ENCODE results near the gene DLGAP1. TPM values are rescaled to one million over a fixed set of nuclear protein-coding genes. Genes with fewer than 3 reads are reported as not detected.

Gene DLGAP1
- total and polyA plus RNA-seq, 2 experiments from 2014 or later, result 3.1 to 6.5 TPM

GRCh38 chr18:3689091-3689490 is 766.0 kb downstream of the DLGAP1 start:
- H3K27ac ChIP-seq, result peak overlapping the region; percentile 52
- no peak overlapping the region for H2AFZ ChIP-seq
- H3K9me2 ChIP-seq (replicated peaks; ENCODE audit: insufficient read depth), result no peaks in the 10 kb centered on the region
- TF ChIP-seq EZH2phosphoT487 (IDR thresholded peaks at IDR 0.05; ENCODE audit: low read depth, severe bottlenecking, unreplicated experiment) (no peak), CTCF (IDR thresholded peaks at IDR 0.05; ENCODE audit: poor library complexity) (no peak), EZH2 (IDR thresholded peaks at IDR 0.05; ENCODE audit: borderline replicate concordance) (no peak)
- DNase-seq (ENCODE audit: low spot score), result no peak
- no peak overlapping the region for H3K4me2 ChIP-seq
- WGBS (ENCODE audit: low lambda C conversion rate, missing lambda C conversion rate), result 29% methylated on average over 3 of the region's 3 CpGs
- peaks cover 10% of the 10 kb centered on the region for H3K4me1 ChIP-seq (ENCODE audit: insufficient read depth)
- no peaks in the 10 kb centered on the region for H3K79me2 ChIP-seq
- no peaks in the 10 kb centered on the region for H3K36me3 ChIP-seq (replicated peaks; ENCODE audit: insufficient read depth, low read depth)
- no peak overlapping the region for H3K4me3 ChIP-seq
- no peaks in the 10 kb centered on the region for H3K9me3 ChIP-seq (ENCODE audit: low read depth)
- no peaks in the 10 kb centered on the region for H3K27me3 ChIP-seq
- H4K20me1 ChIP-seq (ENCODE audit: insufficient read depth, poor library complexity, severe bottlenecking), result no peaks in the 10 kb centered on the region

GRCh38 chr18:3688690-3689089 is 766.4 kb downstream of the DLGAP1 start:
- peak; percentile 69 for DNase-seq (ENCODE audit: low spot score)
- peak overlapping the region; percentile 52 for H3K27ac ChIP-seq
- no peaks in the 10 kb centered on the region for H3K9me2 ChIP-seq (replicated peaks; ENCODE audit: insufficient read depth)
- peaks cover 10% of the 10 kb centered on the region for H3K4me1 ChIP-seq (ENCODE audit: insufficient read depth)
- TF ChIP-seq EZH2 (IDR thresholded peaks at IDR 0.05; ENCODE audit: borderline replicate concordance) (no peak), CTCF (IDR thresholded peaks at IDR 0.05; ENCODE audit: poor library complexity) (no peak), EZH2phosphoT487 (IDR thresholded peaks at IDR 0.05; ENCODE audit: low read depth, severe bottlenecking, unreplicated experiment) (no peak)
- H2AFZ ChIP-seq, result no peak overlapping the region
- WGBS (ENCODE audit: low lambda C conversion rate, missing lambda C conversion rate), result 13% methylated on average over 5 of the region's 5 CpGs
- H3K4me2 ChIP-seq, result no peak overlapping the region
- H3K36me3 ChIP-seq (replicated peaks; ENCODE audit: insufficient read depth, low read depth), result no peaks in the 10 kb centered on the region
- no peak overlapping the region for H3K4me3 ChIP-seq
- H3K27me3 ChIP-seq, result no peaks in the 10 kb centered on the region
- H4K20me1 ChIP-seq (ENCODE audit: insufficient read depth, poor library complexity, severe bottlenecking), result no peaks in the 10 kb centered on the region
- H3K79me2 ChIP-seq, result no peaks in the 10 kb centered on the region
- no peaks in the 10 kb centered on the region for H3K9me3 ChIP-seq (ENCODE audit: low read depth)

- H4K20me1 ChIP-seq (ENCODE audit: insufficient read depth, poor library complexity, severe bottlenecking), result no peaks in the 10 kb centered on the region
- H3K4me3 ChIP-seq, result no peak overlapping the region
- H3K79me2 ChIP-seq, result no peaks in the 10 kb centered on the region
- H3K36me3 ChIP-seq (replicated peaks; ENCODE audit: insufficient read depth, low read depth), result no peaks in the 10 kb centered on the region
- DNase-seq (ENCODE audit: low spot score), result no peak
- 81% methylated on average over 3 of the region's 3 CpGs for WGBS (ENCODE audit: low lambda C conversion rate, missing lambda C conversion rate)
- H2AFZ ChIP-seq, result no peak overlapping the region
- H3K9me3 ChIP-seq (ENCODE audit: low read depth), result no peaks in the 10 kb centered on the region
- TF ChIP-seq EZH2 (IDR thresholded peaks at IDR 0.05; ENCODE audit: borderline replicate concordance), result no peak
- TF ChIP-seq CTCF (IDR thresholded peaks at IDR 0.05; ENCODE audit: poor library complexity), result no peak
- TF ChIP-seq EZH2phosphoT487 (IDR thresholded peaks at IDR 0.05; ENCODE audit: low read depth, severe bottlenecking, unreplicated experiment), result no peak
- H3K27me3 ChIP-seq, result no peaks in the 10 kb centered on the region
- no peak overlapping the region for H3K27ac ChIP-seq
- H3K4me2 ChIP-seq, result no peak overlapping the region
- H3K9me2 ChIP-seq (replicated peaks; ENCODE audit: insufficient read depth), result no peaks in the 10 kb centered on the region
- H3K4me1 ChIP-seq (ENCODE audit: insufficient read depth), result no peaks in the 10 kb centered on the region
Observed at GRCh38 chr18:3683483-3683882, 771.6 kb downstream of the DLGAP1 start.

- TF ChIP-seq CTCF (IDR thresholded peaks at IDR 0.05; ENCODE audit: poor library complexity), result no peak
- TF ChIP-seq EZH2 (IDR thresholded peaks at IDR 0.05; ENCODE audit: borderline replicate concordance), result no peak
- no peak for TF ChIP-seq EZH2phosphoT487 (IDR thresholded peaks at IDR 0.05; ENCODE audit: low read depth, severe bottlenecking, unreplicated experiment)
- no peaks in the 10 kb centered on the region for H3K4me1 ChIP-seq (ENCODE audit: insufficient read depth)
- H3K27me3 ChIP-seq, result no peaks in the 10 kb centered on the region
- no peaks in the 10 kb centered on the region for H4K20me1 ChIP-seq (ENCODE audit: insufficient read depth, poor library complexity, severe bottlenecking)
- no peak overlapping the region for H3K4me2 ChIP-seq
- H3K36me3 ChIP-seq (replicated peaks; ENCODE audit: insufficient read depth, low read depth), result no peaks in the 10 kb centered on the region
- no peaks in the 10 kb centered on the region for H3K79me2 ChIP-seq
- WGBS (ENCODE audit: low lambda C conversion rate, missing lambda C conversion rate), result 88% methylated on average over 3 of the region's 3 CpGs
- no peaks in the 10 kb centered on the region for H3K9me3 ChIP-seq (ENCODE audit: low read depth)
- H3K27ac ChIP-seq, result no peak overlapping the region
- DNase-seq (ENCODE audit: low spot score), result no peak
- no peaks in the 10 kb centered on the region for H3K9me2 ChIP-seq (replicated peaks; ENCODE audit: insufficient read depth)
- no peak overlapping the region for H3K4me3 ChIP-seq
- H2AFZ ChIP-seq, result no peak overlapping the region
Observed at GRCh38 chr18:3682061-3682460, 773.0 kb downstream of the DLGAP1 start.
